Transverse colon (tissue), 4 donors: ENCODE measurements around the gene SESN3. TPM values are rescaled to one million over a fixed set of nuclear protein-coding genes. Genes with fewer than 3 reads are reported as not detected.

Source experiments
- DNase-seq: peaks from one replicate; pipeline ENCODE4 v3.0.0-alpha.2; 2019
- H3K27ac ChIP-seq, 4 donors: fragments of 200-600 bp; sonication (generic); 2 replicates each; pipeline ENCODE4 v1.5.1; 2016 to 2018; ENCODE audit warnings: inconsistent platforms in 4 of 4
- H3K27me3 ChIP-seq: fragments of 200-600 bp; sonication (generic); 2 replicates; pipeline ENCODE4 v1.5.1; 2017; ENCODE audit warnings: inconsistent platforms
- H3K36me3 ChIP-seq, 4 donors: fragments of 200-600 bp; sonication (generic); 2 replicates each; pipeline ENCODE4 v1.5.1; 2017 to 2019; ENCODE audit warnings: inconsistent platforms in 4 of 4
- H3K4me1 ChIP-seq, 4 donors: fragments of 200-600 bp; sonication (generic); 2 replicates each; pipeline ENCODE4 v1.5.1; 2017 to 2020; ENCODE audit warnings: inconsistent platforms in 4 of 4
- H3K4me3 ChIP-seq, 4 donors: fragments of 200-600 bp; sonication (generic); 1 replicate in 1 of 4; 2 replicates in 3 of 4; pipeline versions ENCODE4 v1.5.1 to v1.6.1; 2017 to 2019; ENCODE audit warnings: inconsistent platforms in 4 of 4
- H3K9me3 ChIP-seq, 2 donors: fragments of 200-600 bp; sonication (generic); 2 replicates each; pipeline ENCODE4 v1.5.1; 2017 to 2019; ENCODE audit warnings: inconsistent platforms in 2 of 2
- EP300 ChIP-seq: sonication (generic); formaldehyde crosslinking; IDR thresholded peaks from one replicate; pipeline ENCODE4 v1.6.1; 2017; ENCODE audit warnings: antibody characterized with exemption, low read depth
- POLR2A ChIP-seq: fragments of 450-650 bp; IDR thresholded peaks from one replicate; pipeline ENCODE4 v1.6.1; 2016; ENCODE audit warnings: antibody characterized with exemption, mild to moderate bottlenecking, moderate library complexity
- POLR2AphosphoS5 ChIP-seq, 3 donors: sonication (generic); formaldehyde crosslinking; IDR thresholded peaks; one replicate each; pipeline ENCODE4 v1.6.1; 2016; ENCODE audit warnings: antibody characterized with exemption in 3 of 3
- WGBS, 2 donors: methylation state at CpG; one replicate each; pipeline ENCODE4 v1.1.5; 2018; ENCODE audit warnings: low coverage in 1 of 2; 5-methylcytosine and 5-hydroxymethylcytosine counted together
- in situ Hi-C, 4 donors: fragments of 200-750 bp; cut with MboI; loops; one replicate each; pipeline versions ENCODE4 v1.15.0 to v1.15.1; 2017; ENCODE audit warnings: low sequenced_read_pairs in 3 of 4, low pct_ligation_motif_present in 1 of 4, low pct_unique_long_range_greater_than_20kb in 1 of 4
- intact Hi-C: fragments of 100-400 bp; cut with DNase I; formaldehyde crosslinking; loops from one replicate; pipeline ENCODE4 v1.15.1; 2023; ENCODE audit warnings: low total_unique reads
- total RNA-seq, 4 donors: library from RNA; depleted of rRNA; stranded (reverse); fragments of >200 nt; gene quantifications; one replicate each; pipeline ENCODE4 v1.1.0, GENCODE V29; 2016
- TF ChIP-seq, protein P1 (sequence below), 5 experiments: fragments of 200-600 bp in 3 of 5; fragments of 450-650 bp in 2 of 5; sonication (generic) in 3 of 5; IDR thresholded peaks; 1 replicate in 2 of 5; 2 replicates in 3 of 5; pipeline ENCODE4 v1.5.1; 2016 to 2017; ENCODE audit warnings: antibody characterized with exemption in 5 of 5, inconsistent platforms in 3 of 5, mild to moderate bottlenecking in 2 of 5, moderate library complexity in 1 of 5

The SESN3 gene
- total RNA-seq, 4 donors from 2014 or later, result 3.4 to 16.8 (median 11.0) TPM

GRCh38 chr11:95143106-95143681 is 87.8 kb downstream of the SESN3 start:
- no peak for TF ChIP-seq POLR2A
- no peak for TF ChIP-seq EP300
- no peak for TF ChIP-seq POLR2AphosphoS5 (IDR thresholded peaks at IDR 0.05)
- TF ChIP-seq, protein P1, sequence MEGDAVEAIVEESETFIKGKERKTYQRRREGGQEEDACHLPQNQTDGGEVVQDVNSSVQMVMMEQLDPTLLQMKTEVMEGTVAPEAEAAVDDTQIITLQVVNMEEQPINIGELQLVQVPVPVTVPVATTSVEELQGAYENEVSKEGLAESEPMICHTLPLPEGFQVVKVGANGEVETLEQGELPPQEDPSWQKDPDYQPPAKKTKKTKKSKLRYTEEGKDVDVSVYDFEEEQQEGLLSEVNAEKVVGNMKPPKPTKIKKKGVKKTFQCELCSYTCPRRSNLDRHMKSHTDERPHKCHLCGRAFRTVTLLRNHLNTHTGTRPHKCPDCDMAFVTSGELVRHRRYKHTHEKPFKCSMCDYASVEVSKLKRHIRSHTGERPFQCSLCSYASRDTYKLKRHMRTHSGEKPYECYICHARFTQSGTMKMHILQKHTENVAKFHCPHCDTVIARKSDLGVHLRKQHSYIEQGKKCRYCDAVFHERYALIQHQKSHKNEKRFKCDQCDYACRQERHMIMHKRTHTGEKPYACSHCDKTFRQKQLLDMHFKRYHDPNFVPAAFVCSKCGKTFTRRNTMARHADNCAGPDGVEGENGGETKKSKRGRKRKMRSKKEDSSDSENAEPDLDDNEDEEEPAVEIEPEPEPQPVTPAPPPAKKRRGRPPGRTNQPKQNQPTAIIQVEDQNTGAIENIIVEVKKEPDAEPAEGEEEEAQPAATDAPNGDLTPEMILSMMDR (IDR thresholded peaks at IDR 0.05), result no peak
- no peaks in the 10 kb centered on the region for H3K9me3 ChIP-seq
- H3K4me3 ChIP-seq, result no peak overlapping the region
- in situ Hi-C loops (loop anchor here in 2 of 4 donors (10.0 to 25.0 kb wide), 3 partner anchors 68 to 156 kb away; partner anchors contain the start of gene SRSF8 (in 1 of the 2)), intact Hi-C loops (no loop called here)
- WGBS, 2 donors, result 74 to 77% methylated on average over 2 to 6 of the region's 6 CpGs
- no peak for DNase-seq
- no peak overlapping the region for H3K27ac ChIP-seq
- H3K27me3 ChIP-seq, result no peaks in the 10 kb centered on the region
- H3K36me3 ChIP-seq, result no peaks in the 10 kb centered on the region
- H3K4me1 ChIP-seq, result peaks cover 0 to 12% (median 2%) of the 10 kb centered on the region in 4 donors

GRCh38 chr11:95142431-95142830 is 88.6 kb downstream of the SESN3 start:
- in situ Hi-C loops (loop anchor here in 2 of 4 donors (10.0 to 25.0 kb wide), 3 partner anchors 68 to 155 kb away; partner anchors contain the start of gene SRSF8 (in 1 of the 2)), intact Hi-C loops (no loop called here)
- TF ChIP-seq, protein P1 (IDR thresholded peaks at IDR 0.05), result no peak
- TF ChIP-seq POLR2AphosphoS5 (IDR thresholded peaks at IDR 0.05), result no peak
- TF ChIP-seq POLR2A, result no peak
- TF ChIP-seq EP300, result no peak

GRCh38 chr11:95140397-95141033 is 90.5 kb downstream of the SESN3 start:
- Histone ChIP-seq H3K27ac (no peak overlapping the region), H3K36me3 (no peaks in the 10 kb centered on the region), H3K27me3 (no peaks in the 10 kb centered on the region), H3K4me3 (no peak overlapping the region), H3K4me1 (no peaks in the 10 kb centered on the region), H3K9me3 (no peaks in the 10 kb centered on the region)
- intact Hi-C loops, result no loop called here
- in situ Hi-C loops, result loop anchor here in 2 of 4 donors (10.0 to 25.0 kb wide), 3 partner anchors 66 to 153 kb away; partner anchors contain the start of gene SRSF8 (in 1 of the 2)
- 11 to 51% methylated on average over 1 to 4 of the region's 4 CpGs for WGBS, 2 donors
- no peak for TF ChIP-seq POLR2AphosphoS5 (IDR thresholded peaks at IDR 0.05)
- no peak for TF ChIP-seq EP300
- no peak for TF ChIP-seq POLR2A
- TF ChIP-seq, protein P1 (IDR thresholded peaks at IDR 0.05), result no peak
- DNase-seq, result no peak

More at GRCh38 chr11:95142431-95142830, 88.6 kb downstream of the SESN3 start:
- no peaks in the 10 kb centered on the region for H3K36me3 ChIP-seq
- WGBS, 2 donors, result 79 to 86% methylated on average over 1 to 2 of the region's 2 CpGs
- no peak overlapping the region for H3K4me3 ChIP-seq
- H3K27me3 ChIP-seq, result no peaks in the 10 kb centered on the region
- peaks cover 0 to 7% (median 0%) of the 10 kb centered on the region in 4 donors for H3K4me1 ChIP-seq
- H3K9me3 ChIP-seq, result no peaks in the 10 kb centered on the region
- DNase-seq, result no peak
- no peak overlapping the region for H3K27ac ChIP-seq

GRCh38 chr11:95138448-95138847 is 92.6 kb downstream of the SESN3 start:
- H3K27me3 ChIP-seq, result no peaks in the 10 kb centered on the region
- no peak for DNase-seq
- no peak overlapping the region for H3K27ac ChIP-seq
- TF ChIP-seq EP300 (no peak), POLR2A (no peak), POLR2AphosphoS5 (IDR thresholded peaks at IDR 0.05) (no peak)
- TF ChIP-seq, protein P1 (IDR thresholded peaks at IDR 0.05), result peak in 3 of 5 experiments; percentile 22 to 40 (median 29)
- in situ Hi-C loops (loop anchor here in 1 of 4 donors (25.0 kb wide), 1 partner anchor 151 kb away; no protein-coding TSS in a partner anchor), intact Hi-C loops (no loop called here)
- no peaks in the 10 kb centered on the region for H3K9me3 ChIP-seq
- WGBS, 2 donors, result 20 to 22% methylated on average over 2 of the region's 2 CpGs
- no peaks in the 10 kb centered on the region for H3K36me3 ChIP-seq
- peaks cover 0 to 5% (median 2%) of the 10 kb centered on the region in 4 donors for H3K4me1 ChIP-seq
- H3K4me3 ChIP-seq, result no peak overlapping the region
